Stimulated activated memory B cell treated with anti-CD40 and anti-IgM and Interleukin-4, amounts not matched to agents 10 μg/mL and 1 μg/mL and 100 μg/mL, for 72 hours (primary cell): ENCODE data around the gene PNLIPRP2.

ENCODE experiments used
- ATAC-seq: fragments of 150-1000 bp; cut with Tn5 transposase; 2 replicates; pipeline ENCODE4 v1.10.0; 2021
- H3K27ac Mint-ChIP-seq: one replicate; pipeline ENCODE4 v1.8.0; 2022; ENCODE audit warnings: mild to moderate bottlenecking, mixed read lengths
- H3K27me3 Mint-ChIP-seq: one replicate; pipeline ENCODE4 v1.8.0; 2022; ENCODE audit warnings: mixed read lengths
- H3K36me3 Mint-ChIP-seq: one replicate; pipeline ENCODE4 v1.8.0; 2022; ENCODE audit warnings: mixed read lengths
- H3K4me1 Mint-ChIP-seq: one replicate; pipeline ENCODE4 v1.8.0; 2022; ENCODE audit warnings: mixed read lengths
- H3K4me3 Mint-ChIP-seq: one replicate; pipeline ENCODE4 v1.8.0; 2022; ENCODE audit warnings: mild to moderate bottlenecking, moderate library complexity, mixed read lengths
- H3K9me3 Mint-ChIP-seq: one replicate; pipeline ENCODE4 v1.8.0; 2022; ENCODE audit warnings: mixed read lengths

The PNLIPRP2 gene

GRCh38 chr10:116620423-116621400 is at the start of gene PNLIPRP2:
Gene PNLIPRP2 (plus strand): TSS chr10:116620953.
- Mint-ChIP-seq H3K36me3 (no peaks in the 10 kb centered on the region), H3K4me3 (no peak within 1 kb of the TSS), H3K9me3 (no peaks in the 10 kb centered on the region), H3K4me1 (no peaks in the 10 kb centered on the region), H3K27me3 (peaks cover 12% of the 10 kb centered on the region), H3K27ac (no peak within 1 kb of the TSS)
- ATAC-seq: no peak

GRCh38 chr10:116574797-116575196 is 46.0 kb upstream of the PNLIPRP2 start:
- Mint-ChIP-seq H3K9me3 (peaks cover 8% of the 10 kb centered on the region), H3K27ac (no peak overlapping the region), H3K4me1 (no peaks in the 10 kb centered on the region), H3K27me3 (no peaks in the 10 kb centered on the region), H3K4me3 (no peak overlapping the region), H3K36me3 (no peaks in the 10 kb centered on the region)
- no peak for ATAC-seq

- H3K36me3 Mint-ChIP-seq: no peaks in the 10 kb centered on the region
- no peak for ATAC-seq
- no peaks in the 10 kb centered on the region for H3K4me1 Mint-ChIP-seq
- no peak overlapping the region for H3K27ac Mint-ChIP-seq
- no peaks in the 10 kb centered on the region for H3K27me3 Mint-ChIP-seq
- no peak overlapping the region for H3K4me3 Mint-ChIP-seq
- H3K9me3 Mint-ChIP-seq: peaks cover 3% of the 10 kb centered on the region
Measured at GRCh38 chr10:116587878-116588591, 32.7 kb upstream of the PNLIPRP2 start.

DNA sequence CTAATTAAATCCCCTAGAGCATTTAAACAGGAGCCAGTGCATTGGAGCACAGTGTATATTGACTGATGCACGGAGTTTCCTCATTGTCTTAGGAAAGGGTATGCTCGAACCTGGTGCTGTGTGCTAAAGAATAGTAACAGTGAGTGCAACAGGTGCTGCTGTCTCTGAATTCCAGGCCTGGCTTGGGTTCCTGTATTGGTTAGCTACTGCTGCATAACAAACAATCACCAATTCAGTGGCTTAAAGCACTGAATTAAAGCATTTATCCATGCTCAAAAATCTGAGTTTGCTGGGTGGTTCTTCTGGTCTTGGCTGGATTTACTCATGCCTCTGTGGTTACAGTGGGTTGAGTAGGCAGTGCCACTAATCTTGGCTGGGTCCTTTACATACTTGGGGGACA is 31.8 kb upstream of the PNLIPRP2 start:
- Mint-ChIP-seq H3K4me3 (no peak overlapping the region), H3K27ac (no peak overlapping the region), H3K9me3 (peaks cover 3% of the 10 kb centered on the region)

GRCh38 chr10:116589926-116590325 is 30.8 kb upstream of the PNLIPRP2 start:
- H3K27me3 Mint-ChIP-seq: no peaks in the 10 kb centered on the region
- no peak for ATAC-seq
- H3K27ac Mint-ChIP-seq: no peak overlapping the region
- H3K9me3 Mint-ChIP-seq: peaks cover 3% of the 10 kb centered on the region
- H3K4me1 Mint-ChIP-seq: no peaks in the 10 kb centered on the region
- no peaks in the 10 kb centered on the region for H3K36me3 Mint-ChIP-seq
- no peak overlapping the region for H3K4me3 Mint-ChIP-seq

More for the DNA sequence above, 31.8 kb upstream of the PNLIPRP2 start:
- Mint-ChIP-seq H3K27me3 (no peaks in the 10 kb centered on the region), H3K36me3 (no peaks in the 10 kb centered on the region), H3K4me1 (no peaks in the 10 kb centered on the region)
- no peak for ATAC-seq

DNA sequence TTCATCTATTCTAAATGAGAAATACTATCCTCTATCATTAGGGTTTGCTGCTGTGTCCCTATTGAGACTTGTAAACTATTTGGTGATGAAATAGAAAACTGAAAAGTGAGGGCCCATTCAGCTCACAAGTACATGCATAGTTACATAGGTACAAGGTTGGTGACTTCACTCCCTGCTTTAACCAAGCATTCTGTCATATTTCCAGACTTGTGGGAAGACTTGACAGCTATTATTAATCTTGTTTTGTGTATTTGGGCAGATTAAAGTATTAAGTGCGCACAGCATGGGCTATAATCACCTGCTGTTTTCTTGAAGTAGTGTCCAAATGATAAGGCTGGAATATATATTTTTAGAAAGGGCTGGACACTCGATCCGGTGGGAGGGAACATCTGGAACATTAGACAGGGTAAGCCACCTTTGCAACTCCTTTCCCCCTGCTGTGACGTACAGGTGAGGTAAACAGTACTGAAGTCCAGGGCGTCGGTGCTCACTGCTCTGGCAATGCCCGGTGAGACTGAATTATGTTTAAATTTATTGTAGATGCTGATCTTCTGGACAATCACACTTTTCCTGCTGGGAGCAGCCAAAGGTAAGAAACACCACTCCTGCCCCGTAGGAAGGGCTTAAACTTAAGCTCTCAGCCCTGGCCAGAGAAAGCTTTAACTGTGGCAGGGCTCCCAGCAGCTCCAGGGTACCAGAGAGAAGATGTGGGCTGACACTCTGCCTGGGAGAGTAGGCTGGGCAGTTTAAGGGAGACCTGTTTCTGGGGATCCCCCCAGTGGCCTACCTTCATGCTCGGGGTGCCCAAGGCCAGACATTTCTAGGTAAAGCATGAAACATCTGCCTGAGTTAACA is 29.9 kb upstream of the PNLIPRP2 start, which contains the start of gene PNLIPRP1:
TSS of gene PNLIPRP1 (plus strand) at position 370 of the 855 bp plus-strand sequence. CDS start at position 541, 171 bp downstream.
- H3K27ac Mint-ChIP-seq: no peak within 1 kb of the TSS
- no peak within 1 kb of the TSS for H3K4me3 Mint-ChIP-seq
- H3K9me3 Mint-ChIP-seq: peaks cover 2% of the 10 kb centered on the region
- H3K27me3 Mint-ChIP-seq: no peaks in the 10 kb centered on the region
- H3K4me1 Mint-ChIP-seq: no peaks in the 10 kb centered on the region
- no peaks in the 10 kb centered on the region for H3K36me3 Mint-ChIP-seq
- no peak for ATAC-seq

GRCh38 chr10:116593139-116593740 is 27.5 kb upstream of the PNLIPRP2 start:
- ATAC-seq: no peak
- Mint-ChIP-seq H3K36me3 (no peaks in the 10 kb centered on the region), H3K4me1 (no peaks in the 10 kb centered on the region), H3K27ac (no peak overlapping the region), H3K27me3 (no peaks in the 10 kb centered on the region), H3K9me3 (no peaks in the 10 kb centered on the region), H3K4me3 (no peak overlapping the region)

DNA sequence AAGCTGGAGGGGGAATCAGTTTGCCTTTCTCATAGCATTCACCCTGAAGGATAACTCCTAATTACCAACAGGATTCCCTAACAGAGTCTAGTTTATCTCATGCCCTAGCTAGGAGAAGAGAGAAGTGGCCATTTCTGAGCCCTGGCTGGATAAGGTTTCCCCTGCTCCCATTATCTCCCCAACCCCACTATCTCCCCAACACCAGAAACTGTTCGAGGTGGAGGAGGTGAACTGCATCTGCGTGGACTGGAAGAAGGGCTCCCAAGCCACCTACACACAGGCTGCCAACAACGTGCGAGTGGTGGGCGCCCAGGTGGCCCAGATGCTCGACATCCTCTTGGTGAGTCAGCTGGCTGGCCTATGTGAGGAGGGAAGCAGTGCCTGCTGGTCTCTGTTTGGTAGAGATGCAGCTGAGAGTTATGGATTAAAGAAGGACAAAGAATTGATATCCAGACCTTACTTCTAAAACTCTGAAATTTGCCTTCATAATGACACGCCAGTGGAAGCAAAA is 26.2 kb upstream of the PNLIPRP2 start:
- Mint-ChIP-seq H3K27me3 (no peaks in the 10 kb centered on the region), H3K27ac (no peak overlapping the region), H3K4me3 (no peak overlapping the region), H3K9me3 (no peaks in the 10 kb centered on the region), H3K36me3 (no peaks in the 10 kb centered on the region), H3K4me1 (no peaks in the 10 kb centered on the region)
- no peak for ATAC-seq

DNA sequence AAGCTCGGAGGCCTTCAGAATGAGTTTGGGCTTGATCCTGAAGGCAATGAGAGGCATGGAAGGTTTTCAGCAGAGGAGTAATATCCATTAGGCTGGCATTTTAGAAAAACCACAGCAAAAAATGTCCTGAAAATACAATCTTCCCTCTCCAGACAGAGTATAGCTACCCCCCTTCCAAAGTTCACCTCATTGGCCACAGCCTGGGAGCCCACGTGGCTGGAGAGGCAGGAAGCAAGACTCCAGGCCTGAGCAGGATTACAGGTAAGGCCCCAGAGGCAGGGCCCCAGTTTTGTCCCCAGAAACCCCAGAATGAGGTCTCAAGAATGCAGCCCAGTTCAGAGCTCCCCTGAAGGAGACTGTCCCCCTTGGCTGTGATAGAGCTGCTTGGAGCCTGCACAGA is 24.7 kb upstream of the PNLIPRP2 start:
- Mint-ChIP-seq H3K4me3 (no peak overlapping the region), H3K36me3 (no peaks in the 10 kb centered on the region), H3K4me1 (no peaks in the 10 kb centered on the region), H3K9me3 (no peaks in the 10 kb centered on the region), H3K27me3 (no peaks in the 10 kb centered on the region), H3K27ac (no peak overlapping the region)
- no peak for ATAC-seq

GRCh38 chr10:116597543-116597942 is 23.2 kb upstream of the PNLIPRP2 start:
- no peak overlapping the region for H3K4me3 Mint-ChIP-seq
- H3K9me3 Mint-ChIP-seq: no peaks in the 10 kb centered on the region

GRCh38 chr10:116598329-116598728 is 22.4 kb upstream of the PNLIPRP2 start:
- Mint-ChIP-seq H3K9me3 (no peaks in the 10 kb centered on the region), H3K36me3 (no peaks in the 10 kb centered on the region), H3K27ac (no peak overlapping the region), H3K27me3 (no peaks in the 10 kb centered on the region), H3K4me3 (no peak overlapping the region), H3K4me1 (no peaks in the 10 kb centered on the region)
- ATAC-seq: no peak

More at GRCh38 chr10:116597543-116597942, 23.2 kb upstream of the PNLIPRP2 start:
- H3K36me3 Mint-ChIP-seq: no peaks in the 10 kb centered on the region
- ATAC-seq: no peak
- H3K27ac Mint-ChIP-seq: no peak overlapping the region
- no peaks in the 10 kb centered on the region for H3K27me3 Mint-ChIP-seq
- no peaks in the 10 kb centered on the region for H3K4me1 Mint-ChIP-seq

GRCh38 chr10:116599991-116600390 is 20.8 kb upstream of the PNLIPRP2 start:
- Mint-ChIP-seq H3K36me3 (no peaks in the 10 kb centered on the region), H3K27me3 (no peaks in the 10 kb centered on the region), H3K4me1 (no peaks in the 10 kb centered on the region)

GRCh38 chr10:116602648-116603400 is 17.9 kb upstream of the PNLIPRP2 start:
- Mint-ChIP-seq H3K27ac (no peak overlapping the region), H3K27me3 (peaks cover 20% of the 10 kb centered on the region), H3K4me3 (no peak overlapping the region), H3K36me3 (no peaks in the 10 kb centered on the region), H3K9me3 (no peaks in the 10 kb centered on the region), H3K4me1 (no peaks in the 10 kb centered on the region)
- no peak for ATAC-seq

More at GRCh38 chr10:116599991-116600390, 20.8 kb upstream of the PNLIPRP2 start:
- Mint-ChIP-seq H3K4me3 (no peak overlapping the region), H3K9me3 (no peaks in the 10 kb centered on the region), H3K27ac (no peak overlapping the region)
- ATAC-seq: no peak

DNA sequence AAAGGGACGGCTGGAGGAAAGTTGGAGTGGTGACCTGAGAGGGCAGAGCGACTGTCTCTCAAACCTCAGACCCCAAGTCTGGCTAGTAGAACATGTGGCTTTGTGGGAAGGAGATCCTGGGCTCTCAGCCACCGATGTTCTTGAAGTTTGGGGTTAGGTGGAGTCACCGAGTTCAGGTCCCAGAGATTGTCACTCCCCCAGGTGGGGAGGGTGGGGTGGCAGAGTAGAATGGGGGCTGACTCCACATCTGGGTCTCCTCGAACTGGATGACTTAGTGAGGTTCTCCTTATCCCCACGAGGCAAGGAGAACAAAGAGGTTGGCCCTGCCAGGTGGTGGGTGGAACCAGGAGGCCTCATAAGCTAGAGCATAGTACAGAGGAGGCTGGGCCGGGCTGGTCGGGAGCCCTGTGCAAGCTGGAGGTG is 14.7 kb upstream of the PNLIPRP2 start:
- Mint-ChIP-seq H3K4me3 (no peak overlapping the region), H3K27me3 (peaks cover 44% of the 10 kb centered on the region), H3K27ac (no peak overlapping the region), H3K9me3 (peaks cover 2% of the 10 kb centered on the region), H3K4me1 (no peaks in the 10 kb centered on the region), H3K36me3 (no peaks in the 10 kb centered on the region)
- ATAC-seq: no peak
